ENCODE data around the gene TEDDM1.
"Not testable (repeated sequence)": the region's sequence is repeated elsewhere in the genome, so short reads cannot be mapped to it uniquely, and the experiment has no call there.

Gene TEDDM1

DNA sequence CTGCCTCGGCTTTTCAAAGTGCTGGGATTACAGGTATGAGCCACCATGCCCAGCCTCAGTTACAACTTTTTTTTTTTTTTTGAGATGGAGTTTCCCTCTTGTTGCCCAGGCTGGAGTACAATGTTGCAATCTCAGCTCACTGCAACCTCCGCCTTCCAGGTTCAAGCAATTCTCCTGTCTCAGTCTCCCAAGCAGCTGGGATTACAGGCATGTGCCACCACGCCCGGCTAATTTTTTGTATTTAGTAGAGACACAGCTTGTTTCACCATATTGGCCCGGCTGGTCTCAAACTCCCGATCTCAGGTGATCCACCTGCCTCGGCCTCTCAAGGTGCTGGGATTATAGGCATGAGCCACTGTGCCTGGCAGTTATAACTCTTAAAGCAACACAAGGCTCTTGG, 20.7 kb downstream of the TEDDM1 start:
- DNase-seq, result not testable (repeated sequence)

DNA sequence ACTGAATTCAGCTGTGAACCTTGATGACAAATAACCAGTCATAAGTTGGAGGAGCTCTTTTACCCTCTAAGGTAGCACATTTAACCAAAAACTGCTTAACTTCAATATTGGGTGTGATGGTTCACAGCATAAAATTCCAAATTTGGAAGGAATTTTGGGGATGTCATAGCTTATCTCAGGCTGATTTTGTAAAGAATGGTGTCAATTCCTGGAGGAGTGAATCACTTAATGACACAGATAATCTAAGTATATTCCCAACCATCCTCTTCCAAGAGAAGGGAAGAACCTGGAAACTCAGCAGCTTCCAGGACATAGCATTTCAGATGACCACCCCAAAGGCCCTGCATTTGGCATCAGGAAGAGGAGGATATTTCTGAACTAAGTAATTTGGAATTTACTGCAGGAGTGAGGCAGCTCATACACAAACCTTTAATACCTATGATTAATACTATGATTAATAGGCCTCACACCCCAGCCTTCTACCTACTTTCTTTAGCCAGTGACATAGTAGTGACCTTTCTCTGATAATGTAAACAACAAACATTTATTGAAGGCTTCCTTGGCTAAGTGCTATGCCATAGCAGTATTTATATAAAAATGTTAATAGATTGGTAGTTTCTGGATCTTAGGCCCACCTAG, 23.4 kb downstream of the TEDDM1 start:
- no peak for DNase-seq

DNA sequence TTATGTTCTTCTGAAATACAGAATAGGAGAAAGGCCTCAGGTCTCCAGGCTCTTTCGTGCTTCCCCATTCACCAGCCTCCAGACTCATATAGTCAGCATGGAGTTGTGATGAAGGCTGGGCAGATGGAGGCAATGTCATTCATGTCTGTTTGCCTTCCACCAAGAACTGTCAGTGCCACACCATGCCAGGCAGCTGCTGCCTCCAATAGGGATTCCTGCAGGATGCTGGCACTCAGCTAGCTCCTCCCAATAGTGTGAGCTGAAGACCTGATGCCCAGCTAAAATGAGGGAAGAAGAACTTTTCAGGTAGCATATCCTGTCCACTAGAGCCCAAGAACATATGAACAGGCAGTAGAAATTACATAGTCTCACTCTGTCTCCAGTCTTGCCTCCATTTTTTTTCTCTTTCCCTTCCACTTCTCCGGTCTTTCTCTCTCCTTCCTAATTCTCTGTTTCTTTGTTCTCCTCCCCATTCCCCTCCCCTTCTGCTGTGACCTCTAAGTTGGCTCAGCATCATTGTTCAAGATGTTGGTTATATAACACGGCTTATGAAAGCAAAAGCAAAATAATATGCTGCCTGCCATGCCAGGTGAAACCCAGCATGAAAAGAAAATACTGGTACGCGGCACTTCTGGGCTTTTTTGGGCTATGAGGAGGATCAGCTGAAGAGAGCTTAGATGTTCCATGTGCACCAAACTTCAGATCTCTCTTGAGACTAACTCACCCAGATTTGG, 26.2 kb downstream of the TEDDM1 start:
- DNase-seq, result no peak

DNA sequence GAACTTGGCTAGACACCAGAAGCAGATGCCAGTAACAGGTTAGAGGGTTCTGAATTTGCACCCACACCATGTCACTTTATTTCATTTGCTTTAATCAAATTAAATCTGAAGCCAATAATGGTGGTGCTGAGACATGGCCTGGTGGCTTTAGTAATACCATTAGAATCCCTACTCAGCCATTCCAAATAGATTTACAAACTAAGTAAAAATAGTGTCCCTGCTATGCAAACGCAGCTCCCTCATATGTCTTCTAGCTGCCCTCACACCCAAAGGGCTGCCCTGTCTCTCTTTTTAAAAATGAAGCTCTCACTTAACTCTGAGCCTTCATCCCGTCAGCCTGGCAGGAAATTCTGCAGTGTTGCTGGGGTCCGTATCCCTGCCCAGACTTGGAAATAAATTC, 29.9 kb downstream of the TEDDM1 start:
- no peak for DNase-seq

DNA sequence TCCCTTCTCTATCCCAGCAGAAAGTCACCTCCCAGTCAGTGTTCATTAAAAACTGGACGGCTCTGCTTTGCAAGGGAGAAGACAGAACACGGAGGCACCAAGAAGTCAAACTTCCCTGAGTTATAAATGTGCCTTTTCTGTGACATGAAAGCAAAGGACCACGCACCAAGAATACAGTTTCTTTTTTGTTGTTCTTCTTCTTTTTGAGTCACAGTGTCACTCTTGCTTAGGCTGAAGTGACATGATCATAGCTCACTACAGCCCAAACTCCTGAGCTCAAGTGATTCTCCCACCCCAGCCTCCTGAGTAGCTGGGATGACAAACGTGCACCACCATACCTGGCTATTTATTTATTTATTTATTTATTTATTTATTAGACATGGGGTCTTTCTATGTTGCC, 31.6 kb downstream of the TEDDM1 start:
- no peak for DNase-seq

DNA sequence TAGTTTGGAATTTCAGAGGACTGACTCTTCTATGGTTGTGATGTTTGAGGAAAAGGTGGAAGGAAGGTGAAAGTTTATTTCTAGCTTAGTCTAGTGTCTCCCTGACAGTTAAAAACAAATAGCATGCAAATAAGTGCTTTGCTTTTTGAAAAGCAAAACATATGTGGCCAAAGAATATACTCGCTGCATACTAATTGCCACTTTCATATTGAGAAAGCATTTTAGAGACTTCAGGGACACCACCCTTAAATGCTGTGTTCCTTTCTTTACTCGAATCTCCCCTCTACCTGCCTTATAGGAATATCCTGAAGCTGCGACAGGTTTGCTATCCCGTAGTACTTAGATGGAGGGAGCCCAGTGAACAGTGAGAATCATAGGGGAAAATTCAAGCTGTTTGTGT, 32.1 kb downstream of the TEDDM1 start:
- no peak for DNase-seq

DNA sequence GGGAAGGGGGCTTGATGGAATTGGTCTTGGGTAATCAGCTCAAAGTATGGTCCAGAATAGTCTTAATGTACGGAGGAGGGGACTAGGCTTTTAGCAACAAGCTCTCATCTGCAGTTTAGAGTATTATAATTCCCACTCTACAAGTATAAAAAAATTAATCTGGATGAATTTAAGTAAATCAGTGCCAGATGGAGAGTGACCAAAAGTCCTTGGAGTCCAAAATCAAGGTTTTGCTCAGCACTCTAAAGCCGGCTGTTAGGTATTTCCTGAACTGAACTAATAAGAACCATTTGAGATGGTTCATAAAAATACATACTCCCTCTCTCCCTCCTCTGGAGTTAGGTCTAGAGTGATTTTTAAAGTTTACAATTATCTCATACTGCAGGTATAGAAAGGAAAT, 32.5 kb downstream of the TEDDM1 start:
- no peak for DNase-seq

DNA sequence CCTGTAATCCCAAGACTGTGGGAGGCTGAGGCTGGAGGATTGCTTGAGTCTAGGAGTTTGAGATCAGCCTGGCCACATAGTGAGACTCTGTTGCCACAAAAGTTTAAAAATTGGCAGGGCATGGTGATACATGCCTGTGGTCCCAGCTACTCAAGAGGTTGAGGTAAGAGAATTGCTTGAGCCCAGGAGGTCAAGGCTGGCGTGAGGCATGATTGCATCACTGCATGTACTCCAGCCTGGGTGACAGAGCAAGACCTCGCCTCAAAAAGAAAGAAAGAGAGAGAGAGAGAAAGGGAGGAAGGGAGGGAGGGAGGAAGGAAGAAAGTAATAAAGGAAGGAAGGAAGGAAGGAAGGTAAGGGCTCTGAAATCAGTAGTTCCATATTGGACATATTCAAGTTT, 33.9 kb downstream of the TEDDM1 start:
- no peak for DNase-seq

DNA sequence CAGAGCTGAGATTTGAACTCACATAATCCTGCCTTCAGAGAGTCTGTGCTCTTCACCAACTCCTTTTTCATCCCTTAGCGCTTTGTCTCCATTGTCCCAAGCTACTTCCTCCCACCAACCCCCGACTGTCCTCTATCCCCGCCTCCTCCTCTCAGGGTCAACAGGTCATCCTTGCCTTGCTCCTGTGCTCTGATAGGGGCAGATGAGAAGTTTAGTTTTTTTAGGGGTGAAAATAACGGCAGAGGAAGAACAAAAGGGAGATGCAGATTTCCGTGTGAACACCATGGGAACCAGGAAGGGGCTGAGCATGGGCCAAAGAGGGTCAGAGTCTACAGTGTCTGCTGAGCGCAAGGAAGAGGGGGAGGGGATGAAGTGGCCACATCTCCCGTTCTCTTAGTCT, 40.8 kb downstream of the TEDDM1 start:
- DNase-seq, result no peak

DNA sequence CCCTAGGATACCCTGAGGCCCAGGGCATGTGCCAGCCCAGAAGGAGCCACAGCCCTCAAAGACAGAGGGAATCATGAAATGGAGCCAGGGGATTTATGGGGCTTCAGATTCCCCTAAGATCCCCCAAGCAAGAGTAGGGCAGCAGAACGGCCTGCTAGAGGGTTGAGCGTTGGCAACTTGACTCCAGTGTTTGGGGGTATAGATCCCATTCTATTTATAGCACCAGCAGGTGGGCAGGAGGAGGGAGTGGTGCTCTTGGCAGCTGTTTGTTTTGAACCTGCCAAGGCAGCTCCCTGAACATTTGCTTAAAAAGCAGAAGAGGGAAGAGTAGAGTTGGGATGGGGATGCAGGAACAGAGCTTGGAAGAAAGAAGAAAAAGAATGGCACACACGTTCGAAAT, 42.6 kb downstream of the TEDDM1 start:
- no peak for DNase-seq

DNA sequence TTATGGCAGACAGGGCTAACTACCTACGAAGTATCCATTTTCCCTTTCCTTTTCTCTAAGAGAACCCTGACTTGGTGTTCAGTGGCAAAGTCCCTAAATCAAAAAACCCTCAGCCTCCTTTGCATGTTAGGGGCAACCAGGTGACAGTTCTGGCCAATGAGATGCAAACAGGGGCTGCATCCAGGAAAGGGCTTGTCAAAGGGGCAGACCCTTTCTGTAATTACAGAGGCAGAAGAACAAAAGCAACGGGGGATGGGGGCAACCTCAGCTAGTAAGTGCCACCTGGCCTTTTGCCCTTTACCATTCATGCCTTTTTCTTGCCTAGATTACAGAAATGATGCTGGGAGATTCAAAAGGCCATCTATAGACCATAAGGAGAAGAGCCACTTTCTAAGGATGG, 43.3 kb downstream of the TEDDM1 start:
- no peak for DNase-seq

DNA sequence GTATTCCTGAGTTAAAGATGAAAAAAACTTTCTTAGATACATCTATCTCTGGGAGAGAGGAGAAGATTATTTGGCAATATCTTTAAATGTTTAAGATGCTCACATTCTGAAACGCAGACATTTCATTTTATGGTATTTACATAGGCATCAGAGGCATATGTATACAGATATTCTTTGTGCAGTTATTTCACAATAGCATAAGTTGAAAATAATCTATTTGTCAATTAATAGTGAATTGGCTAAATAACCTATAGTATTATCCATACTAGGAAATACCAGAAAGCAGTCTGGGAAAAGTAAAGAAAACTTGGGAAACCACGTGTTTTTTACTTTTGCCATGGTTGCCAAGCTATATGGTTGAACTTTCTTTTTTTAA, 44.8 kb downstream of the TEDDM1 start:
- DNase-seq, result no peak

DNA sequence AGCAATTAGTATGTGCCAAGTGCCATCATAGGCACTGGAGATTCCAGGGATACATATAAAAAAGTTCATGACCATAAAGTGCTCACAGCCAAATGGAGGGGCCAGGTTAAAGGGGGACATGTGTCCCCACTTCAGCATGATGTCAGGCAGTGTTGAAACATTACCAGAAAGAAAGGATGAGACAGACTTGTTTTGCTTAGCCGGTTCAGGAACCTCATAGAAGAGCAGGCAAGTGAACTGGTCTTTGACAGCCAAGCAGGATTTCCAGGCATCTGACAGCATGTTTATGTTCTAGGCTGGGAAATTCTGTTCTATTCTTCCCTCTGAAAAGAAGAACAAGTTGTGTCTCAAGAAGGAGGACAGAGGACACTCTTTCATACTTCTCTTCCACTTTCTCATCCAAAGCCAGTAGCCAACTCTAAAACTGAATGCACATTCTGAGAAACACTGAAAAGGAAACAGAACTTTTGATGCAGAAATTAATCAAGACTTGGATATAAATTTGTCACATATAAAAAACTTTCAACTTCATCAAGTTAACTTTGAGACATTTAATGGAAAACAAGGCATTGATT, 48.6 kb downstream of the TEDDM1 start:
- no peak for DNase-seq

DNA sequence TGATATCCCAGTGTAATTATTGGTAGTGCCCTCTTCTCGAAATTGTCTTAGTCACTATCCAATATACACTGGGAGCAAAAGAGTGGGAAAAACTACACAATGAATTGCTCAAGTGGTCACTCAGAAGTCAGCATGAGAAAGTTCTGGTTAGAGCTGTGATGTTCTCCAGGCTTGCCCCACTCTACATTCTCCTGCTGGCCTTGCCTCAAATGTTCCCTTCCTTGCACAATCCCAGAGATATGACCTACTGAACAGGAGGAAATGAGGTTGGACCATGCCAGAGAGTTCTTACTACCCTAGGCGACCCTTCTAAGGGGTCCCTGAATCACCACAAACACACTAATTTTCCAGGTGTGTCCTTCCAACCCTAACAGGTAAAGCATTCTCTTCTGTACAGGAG, 49.6 kb downstream of the TEDDM1 start:
- DNase-seq, result no peak

DNA sequence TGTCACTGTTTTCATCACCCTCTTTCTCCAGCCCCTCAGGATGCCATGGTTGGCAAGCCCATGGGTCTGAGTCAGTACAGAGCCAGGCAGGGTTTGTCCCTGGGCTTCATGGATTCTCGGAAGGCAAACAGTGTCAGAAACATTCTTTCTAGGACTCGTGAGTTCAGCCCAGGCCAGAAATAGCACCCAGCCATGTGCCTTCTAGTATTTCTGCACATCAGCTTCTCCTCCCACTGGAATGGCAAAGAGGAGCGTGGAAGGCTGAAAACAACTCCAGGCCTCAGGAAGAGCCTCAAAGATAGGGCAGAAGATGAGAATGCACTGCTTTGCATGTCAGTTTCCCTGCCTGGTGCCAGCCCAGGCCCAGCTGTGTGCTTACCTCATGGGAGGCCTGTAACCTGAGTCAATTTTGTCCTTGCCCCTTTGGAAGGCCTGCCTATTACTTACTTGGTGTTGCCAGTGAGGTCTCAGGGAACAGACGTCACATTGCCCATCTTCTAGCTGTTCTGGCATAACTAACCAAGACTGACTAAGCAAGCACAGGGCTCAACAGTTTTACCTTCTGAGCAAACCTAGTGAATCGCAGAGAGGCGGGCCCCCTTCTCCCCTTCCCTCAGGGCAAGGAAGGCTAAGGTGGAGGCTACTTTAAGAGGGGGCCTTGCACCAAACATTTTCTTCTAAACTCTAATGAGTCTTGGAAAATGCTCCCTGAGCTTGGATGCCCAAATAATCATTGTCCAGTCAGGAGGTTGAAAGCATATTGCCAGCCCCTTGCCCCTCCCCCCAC, 51.3 kb downstream of the TEDDM1 start:
- DNase-seq, result no peak

All from hematopoietic multipotent progenitor cell treated with erythropoietin and hydrocortisone succinate and interleukin-3 and kit ligand, for 4 days (in vitro differentiated cells).